HG02970 (cell line): ENCODE measurements around the gene KDM4B.

Experiments used
- ATAC-seq: cut with Tn5 transposase; IDR thresholded peaks from one replicate; pipeline ENCODE4 v1.9.1; 2021; ENCODE audit warnings: mild to moderate bottlenecking, moderate library complexity, moderate number of reproducible peaks; ENCODE audit not compliant: unreplicated experiment, low FRiP score

Gene KDM4B

GRCh38 chr19:4983346-4984105, 14.6 kb downstream of the KDM4B start:
- no peak for ATAC-seq

DNA sequence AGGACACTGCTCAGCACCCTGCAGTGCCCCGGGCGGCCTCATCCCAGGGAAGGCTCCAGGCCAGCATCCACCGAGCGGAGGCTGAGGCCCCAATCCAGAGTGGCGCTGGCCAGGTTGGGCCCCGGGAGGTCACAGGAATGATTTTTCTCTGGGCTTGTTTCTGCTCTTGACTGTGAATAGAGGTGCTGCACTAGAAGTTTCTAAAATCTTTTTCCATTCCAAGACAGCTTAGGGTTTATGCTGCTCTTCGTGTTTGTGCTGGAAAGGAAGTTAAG, 15.1 kb downstream of the KDM4B start:
- ATAC-seq, result no peak

DNA sequence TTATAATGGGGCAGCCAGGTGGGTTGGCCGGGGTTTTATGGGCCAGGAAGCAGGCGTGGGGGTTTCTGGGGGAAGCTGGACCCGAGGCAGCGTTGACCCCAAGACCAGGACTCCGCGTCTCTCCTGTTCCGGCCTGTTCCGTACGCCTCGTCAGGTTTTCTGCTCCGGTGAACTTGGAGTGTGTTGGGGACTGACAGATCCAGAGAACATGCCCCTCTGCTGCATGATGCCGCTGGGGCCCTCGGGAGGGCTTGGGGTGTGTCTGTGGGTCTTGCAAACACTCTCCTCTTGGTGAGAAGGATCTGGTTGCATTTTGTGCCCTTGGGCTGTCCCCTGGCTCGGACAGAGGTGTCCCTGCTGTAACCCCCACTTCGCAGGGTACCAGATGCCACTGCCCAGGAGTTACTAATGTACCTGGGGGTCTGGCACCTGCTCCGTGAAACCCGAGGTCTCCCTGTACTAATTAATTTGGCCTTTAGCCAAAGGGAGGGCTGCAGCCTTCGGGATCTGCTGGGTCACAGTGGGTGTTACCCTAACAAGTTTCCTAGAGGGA, 15.6 kb downstream of the KDM4B start:
- no peak for ATAC-seq

GRCh38 chr19:4985551-4985991, 16.7 kb downstream of the KDM4B start:
- no peak for ATAC-seq

DNA sequence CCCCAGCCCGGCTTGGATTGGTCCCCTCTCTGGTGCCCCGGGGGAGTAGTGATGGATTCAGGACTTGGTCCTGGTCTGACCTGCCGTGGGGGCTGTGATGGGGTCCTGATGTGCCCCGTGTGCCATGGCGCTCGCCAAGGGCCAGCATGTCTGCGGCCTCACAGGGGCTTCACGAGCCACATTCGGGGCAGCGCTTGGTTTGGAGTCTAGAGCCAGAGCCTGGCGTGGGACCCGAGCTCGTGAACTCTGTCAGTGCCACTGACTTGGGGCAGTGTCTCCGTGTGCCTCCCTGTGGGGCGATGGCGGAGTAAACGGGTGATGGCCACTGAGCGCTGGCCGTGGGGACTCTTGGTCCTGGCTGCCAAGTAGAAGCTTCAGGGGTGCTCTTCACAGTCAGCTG, 17.1 kb downstream of the KDM4B start:
- ATAC-seq, result no peak

DNA sequence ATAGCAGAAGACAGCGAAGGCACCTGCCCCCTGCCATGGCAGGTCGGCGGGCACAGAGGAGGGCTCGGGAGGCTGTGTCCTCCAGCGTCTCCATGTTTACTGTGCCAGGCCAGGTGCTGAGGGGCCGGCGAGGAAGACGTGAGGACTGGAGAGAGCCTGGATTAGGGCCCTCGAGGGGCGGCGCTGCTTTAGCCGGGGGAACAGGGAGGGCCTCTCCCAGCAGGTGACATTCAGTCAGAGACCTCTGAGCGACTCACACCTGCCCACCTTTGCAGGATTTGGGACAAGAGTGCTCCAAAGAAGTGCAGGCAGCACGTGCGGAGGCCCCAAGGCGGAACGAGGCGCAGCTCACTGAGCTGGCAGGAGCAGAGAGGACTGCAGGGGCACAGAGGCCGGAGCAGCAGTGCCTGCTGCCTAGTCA, 17.6 kb downstream of the KDM4B start:
- no peak for ATAC-seq

DNA sequence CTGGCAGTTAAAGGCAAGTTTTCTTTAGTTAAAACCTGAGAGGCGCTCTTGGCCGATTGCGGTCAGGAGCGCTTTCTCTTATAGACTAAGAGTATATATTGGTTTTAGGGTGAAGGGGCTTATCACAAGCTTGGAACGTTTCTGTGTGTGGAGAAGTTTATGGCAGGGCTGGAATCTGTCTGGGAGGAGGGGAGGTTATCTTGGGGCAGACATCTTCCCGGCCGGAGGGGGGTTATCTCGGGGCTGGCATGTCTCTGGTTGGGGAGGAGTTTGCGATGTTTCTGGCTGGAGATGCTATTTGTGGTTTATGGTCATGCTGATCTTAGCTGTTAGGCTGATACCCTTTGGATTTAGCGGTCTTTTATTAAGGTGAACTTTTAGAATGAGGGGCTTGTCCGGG, 18.3 kb downstream of the KDM4B start:
- no peak for ATAC-seq

DNA sequence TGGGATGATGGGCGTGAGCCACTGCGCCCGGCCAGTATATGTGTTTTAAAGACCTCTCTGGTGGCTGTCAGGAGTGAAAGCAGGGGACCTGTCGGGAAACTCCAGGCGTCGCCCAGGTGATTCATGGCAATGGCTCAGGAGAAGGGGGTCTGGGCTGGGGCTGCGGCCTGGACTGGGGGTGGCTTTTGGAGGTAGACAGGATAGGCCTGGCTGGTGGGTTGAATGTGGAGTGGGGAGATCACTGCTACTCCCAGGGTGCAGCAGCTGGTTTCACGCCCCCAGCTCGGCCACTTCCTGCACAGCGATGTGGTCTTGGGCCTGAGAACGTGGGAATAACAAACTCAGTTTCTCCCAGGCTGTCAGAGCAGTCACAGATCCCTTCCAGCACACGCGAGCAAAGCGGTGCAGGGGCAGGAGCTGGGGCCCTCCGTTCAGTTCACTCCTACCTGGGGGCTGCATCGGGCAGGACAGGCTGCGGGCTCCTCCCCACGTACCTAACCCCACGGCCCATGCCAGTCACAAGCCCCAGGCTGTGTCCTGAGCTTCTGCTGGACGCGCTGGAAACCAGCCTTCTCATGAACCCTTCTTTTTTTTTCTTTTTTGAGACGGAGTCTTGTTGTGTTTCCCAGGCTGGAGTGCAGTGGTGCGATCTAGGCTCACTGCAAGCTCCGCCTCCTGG, 18.9 kb downstream of the KDM4B start:
- ATAC-seq, result no peak

DNA sequence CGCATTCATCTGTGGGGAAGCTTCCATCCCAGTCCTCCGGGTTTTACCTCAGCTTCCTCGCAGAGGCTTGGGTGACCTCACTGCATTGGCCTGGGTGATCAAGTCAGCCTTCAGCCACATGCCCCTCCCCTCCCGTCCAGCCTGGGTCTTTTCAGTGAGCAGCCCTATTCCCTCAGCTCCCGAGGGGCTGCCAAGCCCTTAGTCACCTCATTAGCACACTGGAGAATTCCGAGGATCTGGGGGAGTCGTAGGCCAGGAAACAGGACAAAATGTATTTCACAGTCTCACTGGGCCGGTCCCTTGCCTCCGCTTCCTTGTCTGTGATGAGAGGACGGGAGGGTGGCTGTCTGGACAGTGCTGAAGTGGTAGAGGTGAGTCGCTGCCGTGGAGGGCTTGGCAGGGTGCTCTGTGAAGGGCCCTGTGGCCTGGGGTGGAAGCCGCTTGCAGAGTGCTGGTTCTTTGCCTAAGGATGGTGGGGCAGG, 19.9 kb downstream of the KDM4B start:
- ATAC-seq, result no peak

- no peak for ATAC-seq
These were observed 21.4 kb downstream of the KDM4B start for GRCh38 chr19:4990306-4990705.

DNA sequence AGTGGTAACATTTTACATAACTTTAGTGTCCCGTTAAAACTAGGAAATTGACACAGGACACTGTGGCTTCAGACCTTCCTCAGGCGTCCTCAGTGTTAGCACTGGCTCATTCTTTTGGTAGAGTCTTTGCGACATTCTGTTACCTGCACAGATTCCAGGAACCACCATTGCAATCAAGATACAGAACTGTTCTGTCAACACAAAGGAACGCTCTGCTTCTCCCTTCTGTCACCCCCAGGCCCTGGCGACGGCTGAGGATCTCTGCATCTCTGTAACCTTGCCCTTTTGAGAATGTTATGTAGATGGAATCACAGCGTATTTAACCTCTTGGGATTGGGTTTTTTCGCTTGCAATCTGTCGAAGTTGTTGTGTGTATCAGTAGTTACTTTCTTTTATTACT, 22.6 kb downstream of the KDM4B start:
- ATAC-seq, result no peak

- no peak for ATAC-seq
These were observed 23.2 kb downstream of the KDM4B start for GRCh38 chr19:4991996-4992698.

DNA sequence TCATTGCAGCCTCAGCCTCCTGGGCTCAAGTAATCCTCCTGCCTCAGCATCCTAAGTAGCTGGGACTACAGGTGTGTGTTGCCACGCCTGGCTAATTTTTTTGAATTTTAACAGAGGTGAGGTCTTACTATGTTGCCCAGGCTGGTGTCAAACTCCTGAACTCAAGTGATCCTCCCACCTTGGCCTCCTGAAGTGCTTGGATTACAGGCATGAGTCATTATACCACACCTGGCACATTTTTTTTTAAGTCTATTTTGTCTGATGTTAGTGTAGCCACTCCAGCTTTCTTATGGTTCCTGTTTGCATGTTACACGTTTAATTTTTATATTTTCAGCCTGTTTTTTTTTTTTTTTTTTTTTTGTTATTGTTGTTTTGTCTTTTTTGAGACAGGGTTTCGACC, 24.8 kb downstream of the KDM4B start:
- ATAC-seq, result no peak

- no peak for ATAC-seq
These were observed 27.8 kb downstream of the KDM4B start for GRCh38 chr19:4996701-4997100.

DNA sequence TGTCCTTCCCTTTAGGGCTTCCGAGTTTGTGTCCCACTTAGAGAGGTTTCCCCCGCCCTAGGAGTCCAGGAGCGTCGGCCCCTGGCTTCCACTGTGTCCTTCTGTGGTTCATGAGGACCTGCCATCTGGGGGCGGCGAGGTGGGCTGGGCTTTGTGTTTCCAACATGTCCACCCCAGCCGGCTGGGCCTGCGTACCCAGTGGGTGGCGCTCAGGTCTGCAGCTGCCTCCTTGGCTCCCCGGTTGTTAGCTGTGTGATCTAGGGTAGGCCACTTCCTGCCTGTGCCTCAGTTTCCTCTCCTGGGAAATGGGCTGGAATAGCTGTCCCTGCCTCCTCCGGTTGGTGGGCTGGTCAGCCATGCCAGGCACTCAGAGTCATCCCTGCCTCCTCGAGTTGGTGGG, 28.4 kb downstream of the KDM4B start:
- no peak for ATAC-seq

DNA sequence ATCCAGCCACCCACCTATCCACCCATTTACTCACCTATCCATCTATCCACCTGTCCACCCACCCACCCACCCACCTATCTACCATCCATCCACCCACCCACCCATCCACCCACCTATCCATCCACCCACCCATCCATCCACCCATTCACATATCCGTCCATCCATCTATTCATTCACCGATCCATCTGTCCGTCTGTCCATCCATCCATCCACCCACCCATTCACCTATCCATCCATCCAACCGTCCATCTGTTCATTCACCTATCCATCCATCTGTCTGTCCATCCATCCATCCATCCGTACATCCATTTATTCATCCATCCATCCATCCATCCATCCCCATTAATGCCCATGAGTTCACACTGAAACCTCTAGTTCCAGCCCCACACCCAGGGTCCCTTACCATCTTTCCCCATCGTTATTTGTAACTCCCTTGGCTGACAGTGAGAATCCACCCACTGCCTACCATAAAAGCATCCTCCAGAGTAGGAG, 31.3 kb downstream of the KDM4B start:
- no peak for ATAC-seq

DNA sequence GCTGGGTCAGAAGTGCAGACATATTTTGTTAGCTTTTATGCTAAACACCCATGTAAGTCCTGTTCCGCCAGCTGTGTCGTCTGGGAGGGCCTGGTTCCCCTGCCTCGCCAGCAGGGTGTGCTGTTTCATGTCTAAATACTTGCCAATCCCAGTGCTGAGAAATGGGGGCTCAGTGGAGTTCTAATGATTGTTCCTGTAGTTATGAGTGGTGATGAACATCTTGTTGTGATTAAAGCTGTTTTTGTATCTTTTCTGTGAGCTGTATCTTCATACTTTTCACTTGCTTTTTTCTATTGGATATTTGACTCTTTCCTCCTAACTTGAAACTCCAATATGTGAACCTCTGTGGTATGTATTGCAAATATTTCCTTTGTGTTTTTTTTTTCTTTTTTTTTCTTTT, 32.7 kb downstream of the KDM4B start:
- no peak for ATAC-seq

GRCh38 chr19:5002143-5002542, 33.2 kb downstream of the KDM4B start:
- ATAC-seq, result no peak

- ATAC-seq, result no peak
These were observed 34.9 kb downstream of the KDM4B start for GRCh38 chr19:5003781-5004180.

DNA sequence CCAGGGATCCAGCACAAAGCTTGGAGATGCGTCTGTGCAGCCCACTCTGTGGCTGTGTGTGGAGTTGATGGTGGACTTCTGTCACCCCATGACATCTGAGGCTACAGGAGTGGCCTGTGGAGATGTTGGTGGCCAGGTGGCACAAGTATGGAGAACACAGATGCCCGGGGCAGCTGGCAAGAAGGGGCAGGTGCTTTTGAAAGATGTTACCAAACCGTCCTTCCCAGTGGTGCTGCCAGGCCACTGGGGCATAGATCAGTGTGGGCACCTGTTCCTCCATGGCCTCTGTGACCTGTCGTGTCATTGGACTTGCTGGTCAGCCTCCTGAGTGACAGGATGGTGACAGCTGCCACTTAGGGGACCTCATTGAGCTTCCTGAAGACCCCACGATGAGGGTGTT, 36.2 kb downstream of the KDM4B start:
- ATAC-seq, result no peak

- ATAC-seq, result no peak
These were observed 37.3 kb downstream of the KDM4B start for GRCh38 chr19:5006201-5006600.
